PC-9 (cell line): ENCODE measurements around the gene CMIP. TPM values are rescaled to one million over a fixed set of nuclear protein-coding genes. Genes with fewer than 3 reads are reported as not detected.
"Not testable (repeated sequence)": the region's sequence is repeated elsewhere in the genome, so short reads cannot be mapped to it uniquely, and the experiment has no call there.

Source experiments
- BruUV-seq: library from RNA; stranded (reverse); fragments of 400-500 nt; replicated peaks from 2 replicates; lab custom pipeline; 2021; lab: Mats Ljungman, UMichigan
- CTCF ChIA-PET: fragments of 300-600 bp; sonication (Branson Sonifier 250); formaldehyde crosslinking; loops from one replicate; lab custom pipeline; 2022; ENCODE audit warnings: antibody characterized with exemption; lab: Charles Lee
- POLR2A ChIA-PET: fragments of 300-600 bp; sonication (Branson Sonifier 250); formaldehyde crosslinking; loops from one replicate; lab custom pipeline; 2022; ENCODE audit warnings: antibody characterized with exemption; ENCODE audit not compliant: unreplicated experiment; lab: Charles Lee
- DNase-seq, 2 experiments: peaks; one replicate each; pipeline versions ENCODE4 v3.0.0 to v3.0.0-alpha.2; 2015 to 2022; ENCODE audit warnings: mixed read lengths in 1 of 2
- H2AFZ ChIP-seq: fragments of 200-600 bp; sonication (generic); 2 replicates; pipeline ENCODE4 v1.8.1; 2017; ENCODE audit warnings: antibody characterized with exemption
- H3F3A ChIP-seq: fragments of 200-600 bp; sonication (generic); 2 replicates; pipeline ENCODE4 v1.8.1; 2017; ENCODE audit warnings: antibody characterized with exemption, mild to moderate bottlenecking, low read depth; ENCODE audit not compliant: insufficient read depth
- H3K27ac ChIP-seq: fragments of 200-600 bp; sonication (generic); 2 replicates; pipeline ENCODE4 v1.6.1; 2016; ENCODE audit warnings: mixed run types
- H3K27me3 ChIP-seq: fragments of 200-600 bp; sonication (generic); 2 replicates; pipeline ENCODE4 v1.6.1; 2016; ENCODE audit warnings: low read depth, mixed run types; ENCODE audit not compliant: insufficient read depth
- H3K36me3 ChIP-seq: fragments of 200-600 bp; sonication (generic); 2 replicates; pipeline ENCODE4 v1.6.1; 2016; ENCODE audit warnings: low read depth, mixed run types
- H3K4me1 ChIP-seq: fragments of 200-600 bp; sonication (generic); replicated peaks from 2 replicates; pipeline ENCODE4 v1.6.1; 2016; ENCODE audit warnings: mixed run types; ENCODE audit not compliant: insufficient read depth
- H3K4me2 ChIP-seq: fragments of 200-600 bp; sonication (generic); 2 replicates; pipeline ENCODE4 v1.6.1; 2017; ENCODE audit warnings: mixed run types
- H3K4me3 ChIP-seq: fragments of 200-600 bp; sonication (generic); 2 replicates; pipeline ENCODE4 v1.6.1; 2016; ENCODE audit warnings: mixed run types
- H3K79me2 ChIP-seq: fragments of 200-600 bp; sonication (generic); 2 replicates; pipeline ENCODE4 v1.6.1; 2017; ENCODE audit warnings: low read depth, mixed run types
- H3K9me2 ChIP-seq: fragments of 200-600 bp; sonication (generic); 2 replicates; pipeline ENCODE4 v1.8.1; 2017; ENCODE audit warnings: mild to moderate bottlenecking; ENCODE audit not compliant: insufficient read depth
- H3K9me3 ChIP-seq: fragments of 200-600 bp; sonication (generic); 2 replicates; pipeline ENCODE4 v1.8.1; 2016; ENCODE audit warnings: low read depth; ENCODE audit not compliant: insufficient read depth
- H4K20me1 ChIP-seq: fragments of 200-600 bp; sonication (generic); 2 replicates; pipeline ENCODE4 v1.8.1; 2017; ENCODE audit not compliant: insufficient read depth
- CTCF ChIP-seq: fragments of 200-600 bp; sonication (generic); conservative IDR thresholded peaks from 2 replicates; pipeline ENCODE4 v1.6.1; 2017; ENCODE audit warnings: mixed run types, antibody characterized with exemption, mild to moderate bottlenecking, moderate library complexity
- EZH2 ChIP-seq: fragments of 200-600 bp; sonication (generic); IDR thresholded peaks from 2 replicates; pipeline ENCODE4 v1.8.0; 2017; ENCODE audit warnings: antibody characterized with exemption, low read depth
- intact Hi-C: fragments of 100-400 bp; cut with micrococcal nuclease; formaldehyde crosslinking; loops from one replicate; pipeline ENCODE4 v1.10.0; 2022; ENCODE audit not compliant: unreplicated experiment
- total RNA-seq: library from RNA; stranded (reverse); gene quantifications from 2 replicates; pipeline ENCODE4 v1.2.3, GENCODE V29; 2021

Gene CMIP
- total RNA-seq, 1 experiment from 2014 or later: 96.6 TPM

GRCh38 chr16:81739503-81739902, 294.9 kb downstream of the CMIP start:
- Histone ChIP-seq H3K27ac (no peak overlapping the region), H3K9me3 (no peaks in the 10 kb centered on the region), H3K79me2 (no peaks in the 10 kb centered on the region), H3K4me3 (no peak overlapping the region), H3K27me3 (no peaks in the 10 kb centered on the region), H4K20me1 (no peaks in the 10 kb centered on the region), H2AFZ (no peak overlapping the region), H3F3A (peaks cover 3% of the 10 kb centered on the region; the same call in 1 of the 2 replicates), H3K4me2 (no peak overlapping the region), H3K36me3 (no peaks in the 10 kb centered on the region), H3K9me2 (no peaks in the 10 kb centered on the region), H3K4me1 (no peaks in the 10 kb centered on the region; the same call in 1 of the 2 replicates)
- BruUV-seq: no TSS peak
- TF ChIP-seq EZH2 (no peak), CTCF (no peak)
- no peak for DNase-seq
- CTCF ChIA-PET: interaction anchor here (0.5 kb wide), 1 partner anchor 524 kb away, joined by 5 read pairs; no protein-coding TSS in a partner anchor
- intact Hi-C loops: loop anchor here (5.0 to 10.0 kb wide), 5 partner anchors 133 to 817 kb away; partner anchors contain the start of gene ATMIN
- POLR2A ChIA-PET: no interaction called here

GRCh38 chr16:81740169-81740568, 295.6 kb downstream of the CMIP start:
- TF ChIP-seq EZH2: no peak
- TF ChIP-seq CTCF: no peak
- Histone ChIP-seq H4K20me1 (no peaks in the 10 kb centered on the region), H3K36me3 (no peaks in the 10 kb centered on the region), H3K9me3 (no peaks in the 10 kb centered on the region), H3K4me1 (no peaks in the 10 kb centered on the region; the same call in 1 of the 2 replicates), H3K27me3 (no peaks in the 10 kb centered on the region), H3K27ac (no peak overlapping the region), H3F3A (peaks cover 3% of the 10 kb centered on the region; the same call in 1 of the 2 replicates), H3K4me3 (no peak overlapping the region), H2AFZ (no peak overlapping the region), H3K9me2 (no peaks in the 10 kb centered on the region), H3K79me2 (no peaks in the 10 kb centered on the region), H3K4me2 (no peak overlapping the region)
- CTCF ChIA-PET: interaction anchor here (0.7 kb wide), 1 partner anchor 374 kb away, joined by 3 read pairs; no protein-coding TSS in a partner anchor
- POLR2A ChIA-PET: no interaction called here
- no TSS peak for BruUV-seq
- no peak for DNase-seq
- intact Hi-C loops: no loop called here

GRCh38 chr16:81741430-81741770, 296.8 kb downstream of the CMIP start:
- CTCF ChIA-PET, H4K20me1 ChIP-seq, H3K4me3 ChIP-seq, DNase-seq, H3K79me2 ChIP-seq, H3K9me3 ChIP-seq, H3K27me3 ChIP-seq, H3K36me3 ChIP-seq, H3F3A ChIP-seq, H3K4me1 ChIP-seq, H3K4me2 ChIP-seq, H3K9me2 ChIP-seq, H2AFZ ChIP-seq, intact Hi-C loops, H3K27ac ChIP-seq, POLR2A ChIA-PET, BruUV-seq: not testable (repeated sequence)

- DNase-seq: no peak
- Histone ChIP-seq H3K9me2 (no peaks in the 10 kb centered on the region), H3K4me1 (peaks cover 5% of the 10 kb centered on the region; the same call in 1 of the 2 replicates), H4K20me1 (no peaks in the 10 kb centered on the region), H3K79me2 (no peaks in the 10 kb centered on the region), H3K36me3 (no peaks in the 10 kb centered on the region), H3K4me3 (no peak overlapping the region), H2AFZ (no peak overlapping the region), H3K9me3 (no peaks in the 10 kb centered on the region), H3K27ac (no peak overlapping the region), H3F3A (no peaks in the 10 kb centered on the region), H3K27me3 (no peaks in the 10 kb centered on the region), H3K4me2 (no peak overlapping the region)
- ChIA-PET CTCF (interaction anchor here (0.6 kb wide), 2 partner anchors 35 to 136 kb away, joined by 3 to 18 read pairs; no protein-coding TSS in a partner anchor), POLR2A (no interaction called here)
- TF ChIP-seq CTCF: no peak
- TF ChIP-seq EZH2: no peak
- no TSS peak for BruUV-seq
- intact Hi-C loops: no loop called here
Measured at GRCh38 chr16:81744385-81744784, 299.8 kb downstream of the CMIP start.
